Measurements from ENCODE around the gene SNX13.

Gene SNX13

GRCh38 chr7:17807242-17807641 is 133.1 kb downstream of the SNX13 start:
- H3K9me3 ChIP-seq (replicated peaks; ENCODE audit: low read length), result no peaks in the 10 kb centered on the region
- no peaks in the 10 kb centered on the region for H3K27me3 ChIP-seq (ENCODE audit: control insufficient read depth, insufficient read depth, low read length)
- no peak overlapping the region for H3K4me2 ChIP-seq (ENCODE audit: low read length)
- no peak overlapping the region for H3K9ac ChIP-seq (ENCODE audit: low read depth, low read length)
- H3K4me3 ChIP-seq (ENCODE audit: low read length), result no peak overlapping the region
- H3K4me1 ChIP-seq (ENCODE audit: control insufficient read depth, insufficient read depth, low read length), result no peaks in the 10 kb centered on the region
- peaks cover 7% of the 10 kb centered on the region for H3K36me3 ChIP-seq (ENCODE audit: insufficient read depth, low read length)

GRCh38 chr7:17806631-17807030 is 133.7 kb downstream of the SNX13 start:
- no peaks in the 10 kb centered on the region for H3K9me3 ChIP-seq (replicated peaks; ENCODE audit: low read length)
- peaks cover 7% of the 10 kb centered on the region for H3K36me3 ChIP-seq (ENCODE audit: insufficient read depth, low read length)
- H3K4me2 ChIP-seq (ENCODE audit: low read length), result no peak overlapping the region
- H3K9ac ChIP-seq (ENCODE audit: low read depth, low read length), result no peak overlapping the region
- H3K27me3 ChIP-seq (ENCODE audit: control insufficient read depth, insufficient read depth, low read length), result no peaks in the 10 kb centered on the region
- H3K4me1 ChIP-seq (ENCODE audit: control insufficient read depth, insufficient read depth, low read length), result no peaks in the 10 kb centered on the region
- no peak overlapping the region for H3K4me3 ChIP-seq (ENCODE audit: low read length)

- no peak overlapping the region for H3K9ac ChIP-seq (ENCODE audit: low read depth, low read length)
These were observed 138.2 kb downstream of the SNX13 start for GRCh38 chr7:17802056-17802455.

GRCh38 chr7:17792075-17792936 is 148.0 kb downstream of the SNX13 start:
- no peaks in the 10 kb centered on the region for H3K27me3 ChIP-seq (ENCODE audit: control insufficient read depth, insufficient read depth, low read length)
- H3K4me3 ChIP-seq (ENCODE audit: low read length), result no peak overlapping the region
- H3K9ac ChIP-seq (ENCODE audit: low read depth, low read length), result no peak overlapping the region
- peaks cover 10% of the 10 kb centered on the region for H3K36me3 ChIP-seq (ENCODE audit: insufficient read depth, low read length)
- no peak overlapping the region for H3K4me2 ChIP-seq (ENCODE audit: low read length)
- H3K9me3 ChIP-seq (replicated peaks; ENCODE audit: low read length), result no peaks in the 10 kb centered on the region
- no peaks in the 10 kb centered on the region for H3K4me1 ChIP-seq (ENCODE audit: control insufficient read depth, insufficient read depth, low read length)

More at GRCh38 chr7:17802056-17802455, 138.2 kb downstream of the SNX13 start:
- Histone ChIP-seq H3K4me3 (ENCODE audit: low read length) (no peak overlapping the region), H3K4me1 (ENCODE audit: control insufficient read depth, insufficient read depth, low read length) (no peaks in the 10 kb centered on the region), H3K9me3 (replicated peaks; ENCODE audit: low read length) (no peaks in the 10 kb centered on the region), H3K36me3 (ENCODE audit: insufficient read depth, low read length) (peaks cover 33% of the 10 kb centered on the region), H3K4me2 (ENCODE audit: low read length) (no peak overlapping the region), H3K27me3 (ENCODE audit: control insufficient read depth, insufficient read depth, low read length) (no peaks in the 10 kb centered on the region)

- H3K4me3 ChIP-seq (ENCODE audit: low read length), result no peak overlapping the region
- no peaks in the 10 kb centered on the region for H3K9me3 ChIP-seq (replicated peaks; ENCODE audit: low read length)
- no peaks in the 10 kb centered on the region for H3K27me3 ChIP-seq (ENCODE audit: control insufficient read depth, insufficient read depth, low read length)
- no peaks in the 10 kb centered on the region for H3K36me3 ChIP-seq (ENCODE audit: insufficient read depth, low read length)
- no peak overlapping the region for H3K9ac ChIP-seq (ENCODE audit: low read depth, low read length)
- no peak overlapping the region for H3K4me2 ChIP-seq (ENCODE audit: low read length)
- peaks cover under 1% of the 10 kb centered on the region for H3K4me1 ChIP-seq (ENCODE audit: control insufficient read depth, insufficient read depth, low read length)
These were observed 153.0 kb downstream of the SNX13 start for GRCh38 chr7:17787257-17787656.

GRCh38 chr7:17786314-17786852 is 153.9 kb downstream of the SNX13 start:
- Histone ChIP-seq H3K4me1 (ENCODE audit: control insufficient read depth, insufficient read depth, low read length) (peaks cover 6% of the 10 kb centered on the region), H3K9ac (ENCODE audit: low read depth, low read length) (no peak overlapping the region), H3K4me2 (ENCODE audit: low read length) (no peak overlapping the region), H3K27me3 (ENCODE audit: control insufficient read depth, insufficient read depth, low read length) (no peaks in the 10 kb centered on the region), H3K9me3 (replicated peaks; ENCODE audit: low read length) (no peaks in the 10 kb centered on the region), H3K36me3 (ENCODE audit: insufficient read depth, low read length) (no peaks in the 10 kb centered on the region), H3K4me3 (ENCODE audit: low read length) (no peak overlapping the region)

- no peaks in the 10 kb centered on the region for H3K9me3 ChIP-seq (replicated peaks; ENCODE audit: low read length)
- H3K36me3 ChIP-seq (ENCODE audit: insufficient read depth, low read length), result no peaks in the 10 kb centered on the region
- H3K4me1 ChIP-seq (ENCODE audit: control insufficient read depth, insufficient read depth, low read length), result peaks cover 11% of the 10 kb centered on the region
- no peaks in the 10 kb centered on the region for H3K27me3 ChIP-seq (ENCODE audit: control insufficient read depth, insufficient read depth, low read length)
- no peak overlapping the region for H3K4me3 ChIP-seq (ENCODE audit: low read length)
- no peak overlapping the region for H3K4me2 ChIP-seq (ENCODE audit: low read length)
- H3K9ac ChIP-seq (ENCODE audit: low read depth, low read length), result no peak overlapping the region
These were observed 158.1 kb downstream of the SNX13 start for GRCh38 chr7:17782216-17782549.

- Histone ChIP-seq H3K4me2 (ENCODE audit: low read length) (no peak overlapping the region), H3K9me3 (replicated peaks; ENCODE audit: low read length) (no peaks in the 10 kb centered on the region), H3K9ac (ENCODE audit: low read depth, low read length) (no peak overlapping the region), H3K4me3 (ENCODE audit: low read length) (no peak overlapping the region), H3K27me3 (ENCODE audit: control insufficient read depth, insufficient read depth, low read length) (no peaks in the 10 kb centered on the region), H3K4me1 (ENCODE audit: control insufficient read depth, insufficient read depth, low read length) (peaks cover 11% of the 10 kb centered on the region), H3K36me3 (ENCODE audit: insufficient read depth, low read length) (no peaks in the 10 kb centered on the region)
These were observed 158.6 kb downstream of the SNX13 start for GRCh38 chr7:17781491-17782215.

GRCh38 chr7:17779381-17779780 is 160.9 kb downstream of the SNX13 start:
- no peaks in the 10 kb centered on the region for H3K9me3 ChIP-seq (replicated peaks; ENCODE audit: low read length)
- no peaks in the 10 kb centered on the region for H3K27me3 ChIP-seq (ENCODE audit: control insufficient read depth, insufficient read depth, low read length)
- H3K36me3 ChIP-seq (ENCODE audit: insufficient read depth, low read length), result no peaks in the 10 kb centered on the region
- H3K9ac ChIP-seq (ENCODE audit: low read depth, low read length), result no peak overlapping the region
- H3K4me2 ChIP-seq (ENCODE audit: low read length), result no peak overlapping the region
- no peak overlapping the region for H3K4me3 ChIP-seq (ENCODE audit: low read length)
- H3K4me1 ChIP-seq (ENCODE audit: control insufficient read depth, insufficient read depth, low read length), result peaks cover 16% of the 10 kb centered on the region

GRCh38 chr7:17774716-17775288 is 165.5 kb downstream of the SNX13 start:
- Histone ChIP-seq H3K4me1 (ENCODE audit: control insufficient read depth, insufficient read depth, low read length) (peaks cover 27% of the 10 kb centered on the region), H3K4me2 (ENCODE audit: low read length) (no peak overlapping the region), H3K4me3 (ENCODE audit: low read length) (no peak overlapping the region), H3K36me3 (ENCODE audit: insufficient read depth, low read length) (no peaks in the 10 kb centered on the region), H3K9ac (ENCODE audit: low read depth, low read length) (no peak overlapping the region), H3K27me3 (ENCODE audit: control insufficient read depth, insufficient read depth, low read length) (no peaks in the 10 kb centered on the region), H3K9me3 (replicated peaks; ENCODE audit: low read length) (no peaks in the 10 kb centered on the region)

- Histone ChIP-seq H3K9ac (ENCODE audit: low read depth, low read length) (no peak overlapping the region), H3K4me1 (ENCODE audit: control insufficient read depth, insufficient read depth, low read length) (peaks cover 25% of the 10 kb centered on the region), H3K4me2 (ENCODE audit: low read length) (no peak overlapping the region), H3K27me3 (ENCODE audit: control insufficient read depth, insufficient read depth, low read length) (no peaks in the 10 kb centered on the region), H3K9me3 (replicated peaks; ENCODE audit: low read length) (no peaks in the 10 kb centered on the region), H3K36me3 (ENCODE audit: insufficient read depth, low read length) (no peaks in the 10 kb centered on the region), H3K4me3 (ENCODE audit: low read length) (no peak overlapping the region)
These were observed 166.0 kb downstream of the SNX13 start for GRCh38 chr7:17774248-17774647.

All from skeletal muscle satellite cell (primary cell).